HFF-Myc (cell line): ENCODE data around the gene HS3ST6.

ENCODE experiments used
- DNase-seq: peaks from one replicate; pipeline ENCODE4 v3.0.0-alpha.2; 2011; ENCODE audit warnings: low read depth; ENCODE audit errors: extremely low read depth
- H3K4me3 ChIP-seq: replicated peaks from 2 replicates; pipeline ENCODE4 v1.5.1; 2011; ENCODE audit warnings: low read depth, mild to moderate bottlenecking, control low read depth, low read length
- CTCF ChIP-seq: IDR thresholded peaks from 2 replicates; pipeline ENCODE4 v1.5.1; 2012; ENCODE audit warnings: mild to moderate bottlenecking, low read depth, low read length, control low read depth; ENCODE audit errors: missing control alignments

Gene HS3ST6

GRCh38 chr16:1909561-1910231, 8.5 kb downstream of the HS3ST6 start:
- no peak for TF ChIP-seq CTCF

GRCh38 chr16:1908983-1909382, 9.2 kb downstream of the HS3ST6 start:
- DNase-seq, result no peak
- H3K4me3 ChIP-seq, result no peak overlapping the region
- TF ChIP-seq CTCF, result no peak

More at GRCh38 chr16:1909561-1910231, 8.5 kb downstream of the HS3ST6 start:
- no peak overlapping the region for H3K4me3 ChIP-seq
- DNase-seq, result no peak

GRCh38 chr16:1908184-1908583, 10.0 kb downstream of the HS3ST6 start:
- no peak for DNase-seq
- TF ChIP-seq CTCF, result no peak
- H3K4me3 ChIP-seq, result no peak overlapping the region

- no peak overlapping the region for H3K4me3 ChIP-seq
- DNase-seq, result no peak
- TF ChIP-seq CTCF, result no peak
Measured at GRCh38 chr16:1907226-1907860, 10.9 kb downstream of the HS3ST6 start.

- no peak for DNase-seq
- no peak overlapping the region for H3K4me3 ChIP-seq
- no peak for TF ChIP-seq CTCF
Measured at GRCh38 chr16:1906846-1907165, 11.4 kb downstream of the HS3ST6 start.

- TF ChIP-seq CTCF, result no peak
- H3K4me3 ChIP-seq, result no peak overlapping the region
- DNase-seq, result no peak
Measured at GRCh38 chr16:1906055-1906845, 12.0 kb downstream of the HS3ST6 start.
